ENCODE data around the gene IL36G.

DNA sequence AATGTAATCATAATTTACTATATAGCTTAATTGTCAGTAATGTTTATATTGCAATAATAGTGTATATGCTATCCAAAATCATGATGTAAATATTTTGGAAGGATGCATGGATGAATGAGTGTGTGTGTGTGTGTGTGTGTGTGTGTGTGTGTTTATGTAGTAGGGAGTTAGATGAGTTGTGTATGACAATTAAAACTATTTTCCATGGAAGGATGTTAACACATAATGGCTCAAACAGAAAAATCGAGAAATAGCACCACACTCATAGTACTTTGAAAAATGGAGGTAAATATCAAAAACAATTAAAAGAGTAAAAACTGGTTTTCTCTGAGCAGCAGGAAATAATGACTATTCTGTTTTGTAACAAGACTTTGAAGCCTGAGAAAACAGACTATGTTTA lies 19.3 kb downstream of the IL36G start:
- TF ChIP-seq, protein P1, sequence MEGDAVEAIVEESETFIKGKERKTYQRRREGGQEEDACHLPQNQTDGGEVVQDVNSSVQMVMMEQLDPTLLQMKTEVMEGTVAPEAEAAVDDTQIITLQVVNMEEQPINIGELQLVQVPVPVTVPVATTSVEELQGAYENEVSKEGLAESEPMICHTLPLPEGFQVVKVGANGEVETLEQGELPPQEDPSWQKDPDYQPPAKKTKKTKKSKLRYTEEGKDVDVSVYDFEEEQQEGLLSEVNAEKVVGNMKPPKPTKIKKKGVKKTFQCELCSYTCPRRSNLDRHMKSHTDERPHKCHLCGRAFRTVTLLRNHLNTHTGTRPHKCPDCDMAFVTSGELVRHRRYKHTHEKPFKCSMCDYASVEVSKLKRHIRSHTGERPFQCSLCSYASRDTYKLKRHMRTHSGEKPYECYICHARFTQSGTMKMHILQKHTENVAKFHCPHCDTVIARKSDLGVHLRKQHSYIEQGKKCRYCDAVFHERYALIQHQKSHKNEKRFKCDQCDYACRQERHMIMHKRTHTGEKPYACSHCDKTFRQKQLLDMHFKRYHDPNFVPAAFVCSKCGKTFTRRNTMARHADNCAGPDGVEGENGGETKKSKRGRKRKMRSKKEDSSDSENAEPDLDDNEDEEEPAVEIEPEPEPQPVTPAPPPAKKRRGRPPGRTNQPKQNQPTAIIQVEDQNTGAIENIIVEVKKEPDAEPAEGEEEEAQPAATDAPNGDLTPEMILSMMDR (conservative IDR thresholded peaks at IDR 0.05; ENCODE audit: low read length), result no peak
- no peak for TF ChIP-seq EZH2phosphoT487 (IDR thresholded peaks at IDR 0.05; ENCODE audit: borderline replicate concordance, low read depth, low read length)
